HUES64 (cell line): Measurements from ENCODE around the gene PKN1.

Experiments used
- H3K27ac ChIP-seq: 2 replicates; pipeline ENCODE4 v1.7.0; 2013; ENCODE audit warnings: low read depth, low read length, inconsistent platforms
- H3K27me3 ChIP-seq: 2 replicates; pipeline ENCODE4 v1.6.1; 2013; ENCODE audit warnings: mild to moderate bottlenecking, low read length; ENCODE audit not compliant: insufficient read depth
- H3K36me3 ChIP-seq: 2 replicates; pipeline ENCODE4 v1.6.1; 2013; ENCODE audit warnings: mild to moderate bottlenecking, low read length; ENCODE audit not compliant: insufficient read depth
- H3K4me1 ChIP-seq: 2 replicates; pipeline ENCODE4 v1.6.1; 2013; ENCODE audit warnings: mild to moderate bottlenecking, low read length, moderate library complexity; ENCODE audit not compliant: insufficient read depth
- H3K4me3 ChIP-seq: 2 replicates; pipeline ENCODE4 v1.5.1; 2013; ENCODE audit warnings: mild to moderate bottlenecking, low read length, moderate library complexity
- H3K9ac ChIP-seq: 2 replicates; pipeline ENCODE4 v1.6.1; 2013; ENCODE audit warnings: mild to moderate bottlenecking, low read depth, low read length
- H3K9me3 ChIP-seq: 2 replicates; pipeline ENCODE4 v1.6.1; 2013; ENCODE audit warnings: low read depth, low read length; ENCODE audit not compliant: insufficient read depth
- WGBS: fragments of 150-250, 120-280 bp; methylation state at CpG from one replicate; pipeline ENCODE4 v1.1.7; 2013; ENCODE audit warnings: missing lambda C conversion rate; 5-methylcytosine and 5-hydroxymethylcytosine counted together

Gene PKN1

DNA sequence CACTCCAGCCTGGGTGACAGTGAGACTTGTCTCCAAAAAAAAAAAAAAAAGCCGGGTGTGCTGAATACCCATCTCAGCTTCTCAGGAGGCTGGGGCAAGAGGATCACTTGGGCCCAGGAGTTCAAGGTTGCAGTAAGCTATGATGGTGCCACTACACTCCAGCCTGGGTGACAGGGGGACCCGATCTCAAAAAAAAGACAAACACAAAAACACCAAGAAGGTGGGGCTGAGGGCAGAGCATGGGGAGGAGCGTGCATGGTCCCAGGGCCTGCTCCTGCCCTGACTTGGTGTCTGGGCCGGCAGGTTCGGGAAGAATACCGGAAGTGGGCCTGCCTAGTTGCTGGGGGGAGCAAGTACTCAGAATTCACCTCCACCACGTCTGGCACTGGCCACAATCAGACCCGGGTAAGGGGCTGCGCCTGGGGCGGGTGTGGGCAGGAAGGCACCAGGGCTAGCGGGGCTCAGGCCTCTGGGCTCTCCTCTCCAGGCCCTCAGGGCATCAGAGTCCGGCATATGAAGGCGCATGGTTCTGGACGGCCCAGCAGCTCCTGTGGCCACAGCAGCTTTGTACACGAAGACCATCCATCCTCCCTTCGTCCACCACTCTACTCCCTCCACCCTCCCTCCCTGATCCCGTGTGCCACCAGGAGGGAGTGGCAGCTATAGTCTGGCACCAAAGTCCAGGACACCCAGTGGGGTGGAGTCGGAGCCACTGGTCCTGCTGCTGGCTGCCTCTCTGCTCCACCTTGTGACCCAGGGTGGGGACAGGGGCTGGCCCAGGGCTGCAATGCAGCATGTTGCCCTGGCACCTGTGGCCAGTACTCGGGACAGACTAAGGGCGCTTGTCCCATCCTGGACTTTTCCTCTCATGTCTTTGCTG lies 25.3 kb upstream of the PKN1 start:
- Histone ChIP-seq H3K27me3 (no peaks in the 10 kb centered on the region), H3K9me3 (no peaks in the 10 kb centered on the region), H3K4me1 (peaks cover 3% of the 10 kb centered on the region; the same call in 1 of the 2 replicates), H3K27ac (no peak overlapping the region), H3K9ac (no peak overlapping the region), H3K4me3 (no peak overlapping the region), H3K36me3 (peaks cover 59% of the 10 kb centered on the region)
- WGBS = 95% methylated on average over 19 of the region's 20 CpGs

DNA sequence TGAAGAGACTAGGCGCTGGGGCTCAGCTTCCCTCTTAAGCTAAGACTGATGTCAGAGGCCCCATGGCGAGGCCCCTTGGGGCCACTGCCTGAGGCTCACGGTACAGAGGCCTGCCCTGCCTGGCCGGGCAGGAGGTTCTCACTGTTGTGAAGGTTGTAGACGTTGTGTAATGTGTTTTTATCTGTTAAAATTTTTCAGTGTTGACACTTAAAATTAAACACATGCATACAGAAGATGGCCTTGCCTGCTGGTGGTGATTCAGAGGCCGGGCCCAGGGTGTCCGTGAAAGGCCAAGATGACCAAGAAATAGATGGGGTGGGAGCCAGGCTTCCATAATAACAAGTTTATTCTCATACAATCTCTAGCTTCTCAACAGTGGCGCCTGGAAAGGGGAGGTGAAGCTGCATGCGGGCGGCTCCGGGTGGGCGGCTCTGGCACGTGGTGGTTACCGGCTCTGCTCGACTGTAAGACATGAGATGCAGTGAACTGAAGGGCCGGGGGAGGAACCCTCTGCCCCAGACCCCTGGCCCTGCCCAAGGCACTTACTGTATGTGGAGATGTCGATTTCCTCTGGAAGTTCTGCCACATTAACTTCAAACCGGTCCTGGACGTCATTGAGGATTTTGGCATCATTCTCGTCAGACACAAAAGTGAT lies 24.5 kb upstream of the PKN1 start:
- peaks cover 3% of the 10 kb centered on the region; the same call in 1 of the 2 replicates for H3K4me1 ChIP-seq
- no peak overlapping the region for H3K27ac ChIP-seq
- H3K9ac ChIP-seq = no peak overlapping the region
- no peaks in the 10 kb centered on the region for H3K9me3 ChIP-seq
- H3K4me3 ChIP-seq = no peak overlapping the region
- 94% methylated on average over 20 of the region's 20 CpGs for WGBS
- peaks cover 63% of the 10 kb centered on the region for H3K36me3 ChIP-seq
- no peaks in the 10 kb centered on the region for H3K27me3 ChIP-seq

DNA sequence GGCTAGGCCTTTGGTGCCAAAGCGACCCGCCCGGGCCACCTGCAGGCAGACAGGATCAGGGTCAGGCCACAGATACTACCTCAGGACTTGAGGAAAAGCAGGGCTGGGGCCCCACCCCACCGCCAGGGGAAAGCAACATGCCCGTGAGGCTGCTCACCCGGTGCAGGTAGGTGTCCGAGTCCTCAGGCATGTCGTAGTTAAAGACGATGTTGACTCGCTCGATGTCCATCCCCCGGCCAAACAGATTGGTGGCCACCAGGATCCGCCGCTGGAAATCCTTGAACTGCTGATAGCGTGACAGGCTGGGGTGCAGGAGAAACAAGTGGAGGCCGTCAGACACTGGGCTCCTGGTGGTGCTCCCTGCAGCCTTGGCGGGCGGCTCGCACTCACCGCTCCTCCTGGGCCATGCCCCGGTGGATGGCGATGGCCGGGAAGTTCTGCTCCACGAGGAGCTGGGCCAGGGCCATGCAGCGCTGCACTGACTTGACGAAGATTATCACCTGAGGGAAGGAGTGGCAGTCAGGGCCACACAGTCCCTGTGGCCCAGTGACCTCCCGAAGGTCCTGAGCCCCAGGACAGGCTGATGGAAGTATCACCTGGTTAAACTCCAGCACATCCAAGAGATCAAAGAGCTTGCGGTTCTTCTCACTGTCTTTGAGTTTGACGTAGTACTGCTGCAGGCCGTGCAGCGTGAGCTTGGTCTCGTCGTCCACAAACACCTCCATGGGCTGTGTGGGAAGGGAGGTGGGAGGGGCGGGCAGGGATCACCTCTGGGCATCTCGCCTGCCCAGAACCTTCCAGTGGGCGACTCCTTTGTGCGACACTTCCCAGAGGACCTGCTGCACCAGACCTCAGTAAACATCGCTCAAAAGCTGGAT lies 23.7 kb upstream of the PKN1 start:
- H3K36me3 ChIP-seq = peaks cover 63% of the 10 kb centered on the region
- H3K9me3 ChIP-seq = no peaks in the 10 kb centered on the region
- no peaks in the 10 kb centered on the region for H3K27me3 ChIP-seq
- H3K27ac ChIP-seq = no peak overlapping the region
- no peak overlapping the region for H3K4me3 ChIP-seq
- H3K4me1 ChIP-seq = peaks cover 3% of the 10 kb centered on the region; the same call in 1 of the 2 replicates
- 95% methylated on average over 38 of the region's 38 CpGs for WGBS
- H3K9ac ChIP-seq = no peak overlapping the region

GRCh38 chr19:14410091-14411051 lies 22.7 kb upstream of the PKN1 start:
- H3K9me3 ChIP-seq = no peaks in the 10 kb centered on the region
- H3K27me3 ChIP-seq = no peaks in the 10 kb centered on the region
- 95% methylated on average over 44 of the region's 44 CpGs for WGBS
- H3K9ac ChIP-seq = no peak overlapping the region
- no peak overlapping the region for H3K27ac ChIP-seq
- H3K36me3 ChIP-seq = peaks cover 67% of the 10 kb centered on the region
- peaks cover 3% of the 10 kb centered on the region; the same call in 1 of the 2 replicates for H3K4me1 ChIP-seq
- H3K4me3 ChIP-seq = no peak overlapping the region

DNA sequence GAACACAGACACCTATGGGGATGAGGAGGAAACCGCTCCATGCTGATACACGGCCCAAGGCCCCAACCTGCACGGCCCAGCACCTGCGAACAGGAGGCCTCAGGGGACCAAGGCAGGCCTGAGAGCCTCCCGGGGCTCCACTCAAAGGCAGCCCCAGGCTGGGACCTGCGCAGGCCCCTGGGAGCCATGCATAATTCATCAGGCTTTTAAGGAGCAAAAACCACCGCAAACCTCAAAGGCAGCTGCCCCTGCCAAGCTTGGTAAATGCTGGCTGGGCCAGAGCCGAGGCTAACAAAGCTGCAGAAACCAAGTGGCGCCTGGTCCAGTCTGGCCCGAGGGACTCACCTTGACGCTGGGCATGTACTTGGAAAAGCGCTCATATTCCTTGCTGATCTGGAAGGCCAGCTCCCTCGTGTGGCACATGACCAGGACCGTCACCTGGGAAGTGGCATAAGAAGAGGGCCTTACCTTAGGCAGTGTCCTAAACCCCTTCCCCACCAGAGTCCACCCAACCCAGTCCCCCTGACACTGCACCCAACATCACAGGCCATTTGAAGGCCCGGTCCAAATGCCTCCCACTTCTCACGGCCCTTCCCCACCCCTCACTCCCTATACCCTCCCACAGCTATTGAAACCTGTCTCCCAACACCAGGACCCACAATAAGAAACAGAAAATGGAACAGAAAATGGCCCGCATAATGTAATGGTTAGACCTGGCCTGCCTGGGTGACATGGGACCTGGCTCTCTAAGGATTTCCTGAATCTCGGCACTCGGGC lies 21.8 kb upstream of the PKN1 start:
- no peak overlapping the region for H3K27ac ChIP-seq
- WGBS = 93% methylated on average over 19 of the region's 19 CpGs
- no peak overlapping the region for H3K4me3 ChIP-seq
- H3K36me3 ChIP-seq = peaks cover 74% of the 10 kb centered on the region
- no peaks in the 10 kb centered on the region for H3K27me3 ChIP-seq
- no peak overlapping the region for H3K9ac ChIP-seq
- no peaks in the 10 kb centered on the region for H3K4me1 ChIP-seq
- H3K9me3 ChIP-seq = no peaks in the 10 kb centered on the region

DNA sequence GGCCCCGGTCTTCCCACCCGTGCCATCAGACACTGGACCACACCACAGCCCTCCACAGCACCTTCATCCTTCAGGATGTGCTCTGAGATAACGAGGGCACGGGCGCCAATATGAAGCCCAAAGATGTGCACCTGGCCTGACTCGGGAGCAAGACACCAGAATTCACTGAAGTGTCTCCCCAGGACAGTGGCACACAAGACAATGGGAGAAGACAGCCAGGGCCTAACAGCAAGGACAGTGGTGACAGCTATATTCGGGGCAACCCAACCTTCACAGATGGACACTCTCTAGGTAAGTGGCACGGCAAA lies 21.2 kb upstream of the PKN1 start:
- no peak overlapping the region for H3K4me3 ChIP-seq
- H3K9me3 ChIP-seq = no peaks in the 10 kb centered on the region
- no peaks in the 10 kb centered on the region for H3K27me3 ChIP-seq
- H3K4me1 ChIP-seq = 0 out of 2 replicates have a peak, but pooled peaks cover 2% of the 10 kb centered on the region
- peaks cover 80% of the 10 kb centered on the region for H3K36me3 ChIP-seq
- H3K9ac ChIP-seq = no peak overlapping the region
- WGBS = 95% methylated on average over 8 of the region's 8 CpGs
- no peak overlapping the region for H3K27ac ChIP-seq

DNA sequence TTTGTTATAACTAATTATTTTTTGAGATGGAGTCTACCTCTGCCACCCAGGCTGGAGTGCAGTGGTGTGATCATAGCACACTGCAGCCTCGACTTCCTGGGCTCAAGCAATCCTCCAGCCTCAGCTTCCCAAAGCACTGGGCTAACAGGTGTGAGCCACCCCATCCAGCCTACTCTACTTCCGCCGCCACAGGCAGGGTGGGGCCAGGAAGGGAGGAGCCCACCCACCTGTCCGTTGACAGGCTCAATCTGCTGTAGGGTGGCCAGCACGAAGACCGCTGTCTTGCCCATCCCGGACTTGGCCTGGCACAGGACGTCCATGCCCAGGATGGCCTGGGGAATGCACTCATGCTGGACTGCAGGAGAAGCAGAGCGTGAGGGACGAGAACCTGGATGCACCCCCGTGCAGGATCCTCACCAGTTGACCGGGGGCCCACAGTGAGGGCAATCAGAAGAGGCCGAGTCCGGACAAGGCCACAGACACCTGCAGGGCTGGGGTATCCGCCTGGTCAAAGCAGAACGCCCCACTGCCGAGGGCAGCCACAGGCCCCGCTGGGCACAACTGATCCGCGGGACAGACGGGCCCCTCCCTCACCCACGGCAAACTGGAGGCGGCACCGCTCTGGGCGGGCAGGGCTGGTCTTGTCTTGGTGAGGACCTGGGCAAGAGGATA lies 20.6 kb upstream of the PKN1 start:
- H3K27ac ChIP-seq = no peak overlapping the region
- no peaks in the 10 kb centered on the region for H3K9me3 ChIP-seq
- 0 out of 2 replicates have a peak, but pooled peaks cover 5% of the 10 kb centered on the region for H3K4me1 ChIP-seq
- H3K27me3 ChIP-seq = no peaks in the 10 kb centered on the region
- WGBS = 96% methylated on average over 25 of the region's 25 CpGs
- no peak overlapping the region for H3K4me3 ChIP-seq
- H3K9ac ChIP-seq = no peak overlapping the region
- peaks cover 78% of the 10 kb centered on the region for H3K36me3 ChIP-seq

DNA sequence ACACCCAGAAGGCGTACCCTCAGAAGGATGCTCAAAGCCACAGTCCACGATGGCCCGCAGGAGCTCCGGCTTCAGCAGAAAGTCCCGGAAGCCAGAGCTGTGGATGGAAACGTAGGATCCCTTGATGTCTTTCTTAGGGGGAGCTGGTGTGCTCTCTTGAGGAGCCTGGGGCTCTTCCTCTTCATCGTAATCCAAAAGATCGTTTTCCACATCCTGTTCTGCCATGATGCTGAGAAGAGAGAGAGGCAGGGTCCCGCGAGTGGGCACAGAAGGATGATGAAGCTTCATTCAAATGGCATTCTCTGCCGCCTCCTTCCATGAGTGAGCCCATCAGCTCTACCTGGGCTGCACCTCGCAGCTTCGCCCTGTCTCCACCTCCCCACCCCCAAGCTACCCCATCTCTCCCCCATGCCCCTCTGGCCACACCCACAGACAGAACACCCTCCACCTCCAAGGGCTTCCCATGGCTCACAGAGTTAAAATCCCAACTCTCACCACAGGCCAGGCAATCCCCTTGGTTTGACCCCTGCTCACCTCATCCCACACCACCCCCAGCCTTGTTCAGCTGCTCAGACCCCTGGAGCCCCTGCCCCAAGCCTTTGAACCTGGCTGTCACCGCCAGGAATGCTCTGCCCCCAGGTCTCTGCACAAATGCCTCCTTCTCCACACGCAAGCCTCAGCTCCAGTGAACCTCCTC lies 20.0 kb upstream of the PKN1 start:
- no peak overlapping the region for H3K4me3 ChIP-seq
- no peaks in the 10 kb centered on the region for H3K27me3 ChIP-seq
- H3K36me3 ChIP-seq = peaks cover 71% of the 10 kb centered on the region
- no peaks in the 10 kb centered on the region for H3K9me3 ChIP-seq
- WGBS = 92% methylated on average over 15 of the region's 15 CpGs
- H3K9ac ChIP-seq = no peak overlapping the region
- H3K4me1 ChIP-seq = 0 out of 2 replicates have a peak, but pooled peaks cover 5% of the 10 kb centered on the region
- H3K27ac ChIP-seq = no peak overlapping the region

DNA sequence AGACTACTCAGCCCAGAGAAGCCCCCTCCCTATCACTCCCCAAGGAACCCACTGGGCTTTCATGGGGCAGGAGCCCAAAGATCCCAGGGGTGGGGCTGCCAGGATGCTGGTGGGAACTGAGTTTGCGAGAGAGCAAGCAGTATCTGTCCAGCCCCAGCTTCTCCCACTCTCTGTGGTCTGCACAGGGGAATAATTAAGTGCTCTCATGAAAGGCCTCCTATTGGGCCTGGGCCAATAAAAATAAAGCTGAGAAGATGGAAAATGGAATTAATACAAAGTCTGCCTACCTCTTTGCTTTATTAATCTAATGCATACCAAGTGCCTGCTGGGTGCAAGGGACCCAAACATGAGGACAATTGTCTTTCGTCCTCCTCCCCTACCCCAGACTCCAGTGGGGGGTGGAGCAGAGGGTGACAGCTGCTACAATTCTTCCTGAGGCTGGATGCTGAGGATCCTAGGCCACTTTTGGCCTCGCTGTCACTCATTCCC lies 19.4 kb upstream of the PKN1 start:
- Histone ChIP-seq H3K27ac (no peak overlapping the region), H3K27me3 (no peaks in the 10 kb centered on the region), H3K4me3 (no peak overlapping the region), H3K9ac (no peak overlapping the region), H3K9me3 (no peaks in the 10 kb centered on the region), H3K4me1 (0 out of 2 replicates have a peak, but pooled peaks cover 5% of the 10 kb centered on the region), H3K36me3 (peaks cover 65% of the 10 kb centered on the region)
- WGBS = 89% methylated on average over 3 of the region's 3 CpGs
